SK-N-MC (cell line): Measurements from ENCODE around the gene CTSA.

Experiments
- DNase-seq: peaks from one replicate; pipeline ENCODE4 v3.0.0-alpha.2; 2011; ENCODE audit warnings: low read depth, low spot score
- H3K27ac ChIP-seq: fragments of 200-600 bp; sonication (generic); 2 replicates; pipeline ENCODE4 v1.5.1; 2016; ENCODE audit warnings: mixed run types
- H3K36me3 ChIP-seq: fragments of 200-600 bp; sonication (generic); 2 replicates; pipeline ENCODE4 v1.6.1; 2017; ENCODE audit warnings: antibody characterized with exemption, low read length, mixed read lengths; ENCODE audit not compliant: insufficient read depth
- H3K4me3 ChIP-seq: fragments of 200-600 bp; sonication (generic); 2 replicates; pipeline ENCODE4 v1.5.1; 2016
- H3K9ac ChIP-seq: fragments of 200-600 bp; sonication (generic); 2 replicates; pipeline ENCODE4 v1.8.0; 2017; ENCODE audit warnings: mixed run types, mixed read lengths; ENCODE audit not compliant: insufficient read length
- H3K9me3 ChIP-seq: fragments of 200-600 bp; sonication (generic); 2 replicates; pipeline ENCODE4 v1.6.1; 2017; ENCODE audit warnings: low read depth, mild to moderate bottlenecking, antibody characterized with exemption, low read length, moderate library complexity, mixed read lengths
- EZH2 ChIP-seq: fragments of 200-600 bp; sonication (generic); IDR thresholded peaks from one replicate; pipeline ENCODE4 v1.6.1; 2017; ENCODE audit warnings: antibody characterized with exemption
- FOXP2 ChIP-seq: optimal IDR thresholded peaks from 2 replicates; pipeline ENCODE3; 2011; ENCODE audit warnings: mild to moderate bottlenecking, moderate library complexity; ENCODE audit not compliant: insufficient read depth; ENCODE audit errors: extremely low read length, control extremely low read depth
- POLR2AphosphoS5 ChIP-seq: IDR thresholded peaks from 2 replicates; pipeline ENCODE4 v1.6.1; 2012; ENCODE audit warnings: mild to moderate bottlenecking, low read depth, low read length, borderline replicate concordance

Gene CTSA

GRCh38 chr20:45850926-45851325, 40.2 kb upstream of the CTSA start:
- TF ChIP-seq POLR2AphosphoS5 (no peak), EZH2 (no peak), FOXP2 (no peak)
- Histone ChIP-seq H3K9ac (no peak overlapping the region), H3K36me3 (no peaks in the 10 kb centered on the region), H3K4me3 (no peak overlapping the region), H3K27ac (no peak overlapping the region), H3K9me3 (no peaks in the 10 kb centered on the region)
- no peak for DNase-seq

- no peak overlapping the region for H3K4me3 ChIP-seq
- H3K36me3 ChIP-seq, result no peaks in the 10 kb centered on the region
- no peaks in the 10 kb centered on the region for H3K9me3 ChIP-seq
- TF ChIP-seq EZH2 (no peak), POLR2AphosphoS5 (no peak), FOXP2 (no peak)
- H3K27ac ChIP-seq, result no peak overlapping the region
- no peak overlapping the region for H3K9ac ChIP-seq
- no peak for DNase-seq
These were observed 39.6 kb upstream of the CTSA start for GRCh38 chr20:45851501-45851900.

- no peak for TF ChIP-seq FOXP2
- TF ChIP-seq POLR2AphosphoS5, result no peak
- TF ChIP-seq EZH2, result no peak
- Histone ChIP-seq H3K9me3 (no peaks in the 10 kb centered on the region), H3K27ac (no peak overlapping the region)
These were observed 38.8 kb upstream of the CTSA start for GRCh38 chr20:45852326-45852725.

GRCh38 chr20:45853484-45853883, 37.7 kb upstream of the CTSA start:
- no peak for DNase-seq
- Histone ChIP-seq H3K9me3 (no peaks in the 10 kb centered on the region), H3K4me3 (no peak overlapping the region), H3K36me3 (no peaks in the 10 kb centered on the region), H3K9ac (no peak overlapping the region), H3K27ac (no peak overlapping the region)
- TF ChIP-seq FOXP2 (no peak), EZH2 (no peak), POLR2AphosphoS5 (no peak)

More at GRCh38 chr20:45852326-45852725, 38.8 kb upstream of the CTSA start:
- Histone ChIP-seq H3K4me3 (no peak overlapping the region), H3K9ac (no peak overlapping the region), H3K36me3 (no peaks in the 10 kb centered on the region)
- DNase-seq, result no peak

GRCh38 chr20:45857114-45857881, 33.8 kb upstream of the CTSA start, which contains the start of the genes ACOT8 and ZSWIM3:
ACOT8 (minus strand) TSS chr20:45857392; CDS start chr20:45857315, 77 bp downstream.
ZSWIM3 (plus strand) TSS chr20:45857614; CDS start chr20:45857826, 212 bp downstream.
- H3K9me3 ChIP-seq, result no peaks in the 10 kb centered on the region
- H3K27ac ChIP-seq, result 0 out of 2 replicates have a peak within 1 kb of the TSS, but pooled peaks have one; percentile 36
- peak within 1 kb of the TSS; percentile 86 for H3K9ac ChIP-seq
- H3K4me3 ChIP-seq, result peak within 1 kb of the TSS; percentile 98
- peak; percentile 100 for DNase-seq
- no peaks in the 10 kb centered on the region for H3K36me3 ChIP-seq
- TF ChIP-seq EZH2 (no peak), POLR2AphosphoS5 (peak; percentile 89)

- peak overlapping the region; percentile 81 for H3K9ac ChIP-seq
- H3K27ac ChIP-seq, result 0 out of 2 replicates have a peak overlapping the region, but pooled peaks have one; percentile 36
- H3K4me3 ChIP-seq, result peak overlapping the region; percentile 98
- H3K9me3 ChIP-seq, result no peaks in the 10 kb centered on the region
- TF ChIP-seq EZH2 (no peak), POLR2AphosphoS5 (no peak), FOXP2 (no peak)
- no peaks in the 10 kb centered on the region for H3K36me3 ChIP-seq
- no peak for DNase-seq
These were observed 33.3 kb upstream of the CTSA start for GRCh38 chr20:45857882-45858216.

- Histone ChIP-seq H3K9me3 (no peaks in the 10 kb centered on the region), H3K4me3 (no peak overlapping the region), H3K9ac (no peak overlapping the region), H3K36me3 (no peaks in the 10 kb centered on the region), H3K27ac (no peak overlapping the region)
- no peak for DNase-seq
- TF ChIP-seq EZH2 (no peak), POLR2AphosphoS5 (no peak), FOXP2 (no peak)
These were observed 31.2 kb upstream of the CTSA start for GRCh38 chr20:45859916-45860315.

GRCh38 chr20:45860560-45861220, 30.4 kb upstream of the CTSA start:
- no peak for TF ChIP-seq FOXP2
- no peak for TF ChIP-seq EZH2
- TF ChIP-seq POLR2AphosphoS5, result no peak
- H3K9ac ChIP-seq, result no peak overlapping the region
- H3K9me3 ChIP-seq, result no peaks in the 10 kb centered on the region
- no peak overlapping the region for H3K4me3 ChIP-seq
- H3K36me3 ChIP-seq, result no peaks in the 10 kb centered on the region
- no peak overlapping the region for H3K27ac ChIP-seq
- no peak for DNase-seq
